HepG2 (cell line): ENCODE results near the gene OR52W1. TPM values are rescaled to one million over a fixed set of nuclear protein-coding genes. Genes with fewer than 3 reads are reported as not detected.

Experiments used
- CREM ChIP-seq, 2 experiments: sonication (generic) in 1 of 2; formaldehyde crosslinking in 1 of 2; IDR thresholded peaks; 2 replicates each; pipeline versions ENCODE4 v1.4.0 to v1.6.1; 2016 to 2020; ENCODE audit warnings: antibody characterized with exemption in 1 of 2, mild to moderate bottlenecking in 1 of 2, missing genetic modification reagents in 1 of 2
- ELF3 ChIP-seq: IDR thresholded peaks from 2 replicates; pipeline ENCODE4 v1.6.1; 2016; ENCODE audit warnings: missing genetic modification reagents, missing compliant biosample characterization
- ERF ChIP-seq: IDR thresholded peaks from 2 replicates; pipeline ENCODE4 v1.6.1; 2018; ENCODE audit warnings: missing biosample characterization, missing genetic modification reagents
- ETS1 ChIP-seq: sonication (generic); formaldehyde crosslinking; IDR thresholded peaks from 2 replicates; pipeline ENCODE4 v1.4.0; 2020; ENCODE audit warnings: missing genetic modification reagents
- FOXC1 ChIP-seq: sonication (generic); formaldehyde crosslinking; IDR thresholded peaks from 2 replicates; pipeline ENCODE4 v1.8.0; 2022; ENCODE audit warnings: mild to moderate bottlenecking, missing genetic modification reagents, borderline replicate concordance
- IRF9 ChIP-seq: sonication (generic); formaldehyde crosslinking; IDR thresholded peaks from 2 replicates; pipeline ENCODE4 v1.8.0; 2022; ENCODE audit warnings: missing genetic modification reagents, mild to moderate bottlenecking, borderline replicate concordance
- KLF6 ChIP-seq: IDR thresholded peaks from 2 replicates; pipeline ENCODE4 v1.8.0; 2016; ENCODE audit warnings: missing biosample characterization, missing genetic modification reagents
- MLXIP ChIP-seq: sonication (generic); formaldehyde crosslinking; IDR thresholded peaks from 2 replicates; pipeline ENCODE4 v1.9.0; 2021; ENCODE audit warnings: missing genetic modification reagents, borderline replicate concordance
- MTF2 ChIP-seq: sonication (generic); formaldehyde crosslinking; IDR thresholded peaks from 2 replicates; pipeline ENCODE4 v1.5.0; 2020; ENCODE audit warnings: missing genetic modification reagents, borderline replicate concordance
- PITX1 ChIP-seq: sonication (generic); formaldehyde crosslinking; IDR thresholded peaks from 2 replicates; pipeline ENCODE4 v1.5.1; 2020; ENCODE audit warnings: mild to moderate bottlenecking, missing genetic modification reagents
- PLSCR1 ChIP-seq: sonication (generic); formaldehyde crosslinking; IDR thresholded peaks from 2 replicates; pipeline ENCODE4 v1.5.0; 2020; ENCODE audit warnings: missing genetic modification reagents, mild to moderate bottlenecking, borderline replicate concordance
- RFX3 ChIP-seq: IDR thresholded peaks from 2 replicates; pipeline ENCODE4 v1.6.1; 2016; ENCODE audit warnings: missing biosample characterization, missing genetic modification reagents
- RFXANK ChIP-seq: IDR thresholded peaks from 2 replicates; pipeline ENCODE4 v1.6.1; 2016
- SMC3 ChIP-seq: IDR thresholded peaks from 2 replicates; pipeline ENCODE4 v1.6.1; 2011; ENCODE audit warnings: low read length, improper control_type of control experiment
- SRSF4 ChIP-seq: fragments of 200-400 bp; formaldehyde crosslinking; IDR thresholded peaks from one replicate; pipeline ENCODE4 v1.6.1; 2018; ENCODE audit warnings: mild to moderate bottlenecking, low read depth, low read length, moderate library complexity; ENCODE audit not compliant: poor library complexity, severe bottlenecking
- ZKSCAN1 ChIP-seq: fragments of 150-350 bp; IDR thresholded peaks from 2 replicates; pipeline ENCODE4 v1.6.1; 2014; ENCODE audit warnings: low read length
- ZNF362 ChIP-seq: sonication (generic); formaldehyde crosslinking; IDR thresholded peaks from 2 replicates; pipeline ENCODE4 v1.4.0; 2020; ENCODE audit warnings: missing genetic modification reagents, mild to moderate bottlenecking, borderline replicate concordance
- ZNF691 ChIP-seq: sonication (generic); formaldehyde crosslinking; IDR thresholded peaks from 2 replicates; pipeline ENCODE4 v1.4.0; 2020; ENCODE audit warnings: missing genetic modification reagents, low read depth, mild to moderate bottlenecking, borderline replicate concordance
- ZNF777 ChIP-seq: sonication (generic); formaldehyde crosslinking; IDR thresholded peaks from 2 replicates; pipeline ENCODE4 v1.4.0; 2020; ENCODE audit warnings: missing genetic modification reagents
- polyA plus RNA-seq, 8 experiments: library from polyadenylated mRNA; depleted of rRNA in 3 of 8; stranded (reverse) in 7 of 8; unstranded in 1 of 8; fragments of >200 nt; fragmentation: Illumina TruSeq in 4 of 8; extraction: Trizol in 4 of 8; gene quantifications; 2 replicates each; pipeline versions ENCODE4 v1.2.1 to v1.2.3, GENCODE V29; 2011 to 2016; ENCODE audit warnings: low read depth in 4 of 8, missing spikeins in 1 of 8, mixed read lengths in 1 of 8; ENCODE audit not compliant: insufficient read depth in 1 of 8
- total RNA-seq, 5 experiments: library from RNA; depleted of rRNA; stranded (reverse); fragments of >200 nt; fragmentation: Illumina TruSeq; extraction: Trizol; gene quantifications; 2 replicates each; pipeline ENCODE4 v1.2.3, GENCODE V29; 2016; ENCODE audit warnings: low read depth in 1 of 5
- TF ChIP-seq, protein P1 (sequence below): sonication (generic); formaldehyde crosslinking; IDR thresholded peaks from 2 replicates; pipeline ENCODE4 v1.4.0; 2020; ENCODE audit warnings: missing genetic modification reagents, borderline replicate concordance

Gene OR52W1
- total and polyA plus RNA-seq, 2 of the 13 experiments (the other 11 are each of a cell fraction or from before 2014, with no cell fraction given) = not detected

GRCh38 chr11:6234387-6235107 lies 35.5 kb downstream of the OR52W1 start, which contains the start of gene FHIP1B (continued):
- TF ChIP-seq ZNF691 = peak; percentile 29; the same call in 1 of the 2 replicates
- TF ChIP-seq CREM (IDR thresholded peaks at IDR 0.05) = 0 out of 2 replicates have a peak, but pooled peaks have one; percentile 27
- TF ChIP-seq CREM (CRISPR knock-in tag; IDR thresholded peaks at IDR 0.05) = no peak
- TF ChIP-seq, protein P1, sequence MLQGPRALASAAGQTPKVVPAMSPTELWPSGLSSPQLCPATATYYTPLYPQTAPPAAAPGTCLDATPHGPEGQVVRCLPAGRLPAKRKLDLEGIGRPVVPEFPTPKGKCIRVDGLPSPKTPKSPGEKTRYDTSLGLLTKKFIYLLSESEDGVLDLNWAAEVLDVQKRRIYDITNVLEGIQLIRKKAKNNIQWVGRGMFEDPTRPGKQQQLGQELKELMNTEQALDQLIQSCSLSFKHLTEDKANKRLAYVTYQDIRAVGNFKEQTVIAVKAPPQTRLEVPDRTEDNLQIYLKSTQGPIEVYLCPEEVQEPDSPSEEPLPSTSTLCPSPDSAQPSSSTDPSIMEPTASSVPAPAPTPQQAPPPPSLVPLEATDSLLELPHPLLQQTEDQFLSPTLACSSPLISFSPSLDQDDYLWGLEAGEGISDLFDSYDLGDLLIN (CRISPR knock-in tag) = no peak
- no peak for TF ChIP-seq ELF3 (CRISPR knock-in tag)
- no peak for TF ChIP-seq ZKSCAN1
- TF ChIP-seq RFX3 (CRISPR knock-in tag) = peak; percentile 79
- no peak for TF ChIP-seq ERF (CRISPR knock-in tag)
- no peak for TF ChIP-seq SRSF4
- TF ChIP-seq PLSCR1 (CRISPR knock-in tag) = no peak
- TF ChIP-seq MTF2 (CRISPR knock-in tag) = no peak
- TF ChIP-seq ZNF777 (CRISPR knock-in tag) = no peak
- no peak for TF ChIP-seq RFXANK (CRISPR knock-in tag)
- TF ChIP-seq SMC3 = no peak
- no peak for TF ChIP-seq ZNF362 (CRISPR knock-in tag)
- TF ChIP-seq ETS1 (CRISPR knock-in tag) = no peak
- TF ChIP-seq MLXIP (CRISPR knock-in tag) = no peak
- no peak for TF ChIP-seq FOXC1
- no peak for TF ChIP-seq PITX1
- no peak for TF ChIP-seq KLF6
- no peak; the same call in none of the 2 replicates for TF ChIP-seq IRF9
